ENCODE measurements around the gene NINL.

NINL gene

GRCh38 chr20:25544311-25544710 is 41.0 kb downstream of the NINL start:
- Histone ChIP-seq H3K27ac (no peak overlapping the region), H3K4me3 (ENCODE audit: low read depth, low read length) (no peak overlapping the region)
- no peak for TF ChIP-seq CTCF (IDR thresholded peaks at IDR 0.05; ENCODE audit: low read depth, low read length, missing control alignments)

GRCh38 chr20:25543068-25543467 is 42.3 kb downstream of the NINL start:
- H3K27me3 ChIP-seq (replicated peaks), result no peaks in the 10 kb centered on the region
- in situ Hi-C loops (cut with HindIII; ENCODE audit: low pct_ligation_motif_present, low sequenced_read_pairs), result no loop called here
- H3K36me3 ChIP-seq (replicated peaks), result no peaks in the 10 kb centered on the region
- H3K4me3 ChIP-seq (ENCODE audit: low read depth, low read length), result no peak overlapping the region
- TF ChIP-seq CTCF (IDR thresholded peaks at IDR 0.05; ENCODE audit: low read depth, low read length, missing control alignments), result no peak
- peak; percentile 47 for DNase-seq
- H3K27ac ChIP-seq, result no peak overlapping the region

More at GRCh38 chr20:25544311-25544710, 41.0 kb downstream of the NINL start:
- Histone ChIP-seq H3K36me3 (replicated peaks) (no peaks in the 10 kb centered on the region), H3K27me3 (replicated peaks) (no peaks in the 10 kb centered on the region)
- no peak for DNase-seq
- in situ Hi-C loops (cut with HindIII; ENCODE audit: low pct_ligation_motif_present, low sequenced_read_pairs), result no loop called here

GRCh38 chr20:25541676-25542075 is 43.7 kb downstream of the NINL start:
- no peak overlapping the region for H3K4me3 ChIP-seq (ENCODE audit: low read depth, low read length)
- peak; percentile 45 for DNase-seq

GRCh38 chr20:25539742-25540672 is 45.3 kb downstream of the NINL start:
- no peaks in the 10 kb centered on the region for H3K36me3 ChIP-seq (replicated peaks)
- in situ Hi-C loops (cut with HindIII; ENCODE audit: low pct_ligation_motif_present, low sequenced_read_pairs), result no loop called here
- no peak overlapping the region for H3K4me3 ChIP-seq (ENCODE audit: low read depth, low read length)
- peak; percentile 54 for TF ChIP-seq CTCF (IDR thresholded peaks at IDR 0.05; ENCODE audit: low read depth, low read length, missing control alignments)
- DNase-seq, result no peak
- H3K27me3 ChIP-seq (replicated peaks), result no peaks in the 10 kb centered on the region
- H3K27ac ChIP-seq, result no peak overlapping the region

More at GRCh38 chr20:25541676-25542075, 43.7 kb downstream of the NINL start:
- H3K36me3 ChIP-seq (replicated peaks), result no peaks in the 10 kb centered on the region
- peak overlapping the region; percentile 52 for H3K27ac ChIP-seq
- TF ChIP-seq CTCF (IDR thresholded peaks at IDR 0.05; ENCODE audit: low read depth, low read length, missing control alignments), result no peak
- H3K27me3 ChIP-seq (replicated peaks), result no peaks in the 10 kb centered on the region
- in situ Hi-C loops (cut with HindIII; ENCODE audit: low pct_ligation_motif_present, low sequenced_read_pairs), result no loop called here

GRCh38 chr20:25538838-25539665 is 46.3 kb downstream of the NINL start:
- Histone ChIP-seq H3K27me3 (replicated peaks) (no peaks in the 10 kb centered on the region), H3K27ac (no peak overlapping the region), H3K4me3 (ENCODE audit: low read depth, low read length) (no peak overlapping the region), H3K36me3 (replicated peaks) (no peaks in the 10 kb centered on the region)
- in situ Hi-C loops (cut with HindIII; ENCODE audit: low pct_ligation_motif_present, low sequenced_read_pairs), result no loop called here
- DNase-seq, result no peak
- TF ChIP-seq CTCF (IDR thresholded peaks at IDR 0.05; ENCODE audit: low read depth, low read length, missing control alignments), result no peak

Measured in brain microvascular endothelial cell (primary cell).